Rectal smooth muscle tissue (tissue), 1 donor: ENCODE measurements around the gene THADA.
"Not testable (repeated sequence)": the region's sequence is repeated elsewhere in the genome, so short reads cannot be mapped to it uniquely, and the experiment has no call there.

Experiments used
- H3K27ac ChIP-seq: one replicate; pipeline ENCODE4 v1.7.0; 2013; ENCODE audit warnings: low read depth, low read length, inconsistent platforms
- H3K27me3 ChIP-seq: one replicate; pipeline ENCODE4 v1.7.0; 2013; ENCODE audit warnings: low read length; ENCODE audit not compliant: control insufficient read depth, insufficient read depth
- H3K36me3 ChIP-seq: one replicate; pipeline ENCODE4 v1.7.0; 2013; ENCODE audit warnings: low read length; ENCODE audit not compliant: control insufficient read depth, insufficient read depth
- H3K4me1 ChIP-seq: one replicate; pipeline ENCODE4 v1.7.0; 2013; ENCODE audit warnings: low read length; ENCODE audit not compliant: control insufficient read depth, insufficient read depth
- H3K4me3 ChIP-seq: one replicate; pipeline ENCODE4 v1.7.0; 2013; ENCODE audit warnings: low read length
- H3K9ac ChIP-seq: one replicate; pipeline ENCODE4 v1.7.0; 2013; ENCODE audit warnings: low read length

The THADA gene

DNA sequence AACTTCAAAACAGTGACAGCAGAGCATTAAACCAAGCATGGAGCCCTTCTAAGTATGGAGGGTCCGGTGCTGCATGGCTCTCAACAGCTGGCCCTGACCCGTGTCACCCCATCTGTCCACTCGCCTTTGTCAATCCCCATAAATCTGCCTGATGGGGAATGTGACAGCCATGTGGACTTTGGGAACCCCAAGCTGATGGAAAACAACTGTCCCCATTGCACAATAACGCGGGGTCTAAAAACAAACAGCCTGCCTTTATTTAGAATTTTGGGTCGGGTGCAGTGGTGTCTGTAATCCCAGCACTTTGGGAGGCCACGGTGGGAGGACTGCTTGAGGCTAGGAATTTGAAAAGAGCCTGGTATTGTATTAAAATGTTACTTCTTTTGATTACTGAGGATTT, 17.1 kb upstream of the THADA start:
- Histone ChIP-seq H3K27me3 (no peaks in the 10 kb centered on the region), H3K9ac (no peak overlapping the region), H3K4me3 (no peak overlapping the region), H3K27ac (no peak overlapping the region), H3K36me3 (no peaks in the 10 kb centered on the region), H3K4me1 (no peaks in the 10 kb centered on the region)

DNA sequence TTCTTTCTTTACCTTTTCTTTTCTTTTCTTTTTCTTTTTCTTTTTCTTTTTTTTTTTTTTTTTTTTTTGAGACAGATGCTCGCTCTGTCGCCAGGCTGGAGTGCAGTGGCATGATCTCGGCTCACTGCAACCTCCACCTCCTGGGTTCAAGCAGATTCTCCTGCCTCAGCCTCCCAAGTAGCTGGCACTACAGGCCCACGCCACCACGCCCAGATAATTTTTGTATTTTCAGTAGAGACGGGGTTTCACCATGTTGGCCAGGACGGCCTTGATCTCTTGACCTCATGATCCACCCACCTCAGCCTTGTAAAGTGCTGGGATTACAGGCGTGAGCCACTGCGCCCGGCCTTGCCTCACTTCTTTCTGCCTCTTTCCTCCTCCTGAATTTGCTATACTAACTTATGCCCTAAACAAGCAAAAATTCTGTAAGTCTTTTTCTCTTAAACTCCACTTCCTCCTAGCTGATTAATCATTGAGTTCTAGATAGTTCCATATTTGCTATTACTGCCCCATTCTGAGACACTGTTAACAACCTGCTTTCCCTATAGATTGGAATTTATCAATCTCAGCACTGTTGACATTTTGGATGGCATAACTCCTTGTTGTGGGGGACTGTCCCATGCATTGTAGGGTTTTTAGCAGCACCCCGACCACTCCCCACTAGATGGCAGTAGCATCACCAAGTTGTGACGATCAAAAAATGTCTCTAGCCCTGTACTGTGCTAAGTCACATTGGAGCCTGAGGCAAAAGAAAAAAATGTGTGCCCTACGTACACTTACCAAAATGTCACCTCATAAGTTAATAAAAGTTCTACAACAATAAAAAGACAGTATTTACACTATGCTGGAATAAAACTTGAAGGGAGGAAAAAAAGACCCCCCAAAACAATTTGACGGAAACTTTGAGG, 16.4 kb upstream of the THADA start:
- Histone ChIP-seq H3K36me3 (no peaks in the 10 kb centered on the region), H3K4me1 (no peaks in the 10 kb centered on the region), H3K4me3 (no peak overlapping the region), H3K27ac (no peak overlapping the region), H3K27me3 (no peaks in the 10 kb centered on the region), H3K9ac (no peak overlapping the region)

DNA sequence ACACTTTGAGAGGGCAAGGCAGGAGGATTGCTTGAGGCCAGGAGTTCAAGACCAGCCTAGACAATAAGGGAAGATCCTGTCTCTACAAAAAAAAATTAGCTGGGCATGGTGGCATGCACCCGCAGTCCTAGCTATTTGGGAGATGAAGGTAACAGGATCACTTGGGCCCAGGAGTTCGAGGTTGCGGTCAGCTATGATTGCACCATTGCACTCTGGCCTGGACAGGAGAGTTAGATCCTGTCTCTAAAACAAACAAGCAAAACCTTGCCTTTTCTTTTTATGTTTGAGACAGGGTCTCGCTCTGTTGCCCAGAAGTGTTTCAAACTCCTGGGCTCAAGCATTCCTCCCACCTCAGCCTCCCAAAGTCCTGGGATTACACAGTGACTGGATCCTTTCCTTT, 14.5 kb upstream of the THADA start:
- H3K4me3 ChIP-seq: no peak overlapping the region
- H3K9ac ChIP-seq: no peak overlapping the region
- H3K27ac ChIP-seq: no peak overlapping the region
- no peaks in the 10 kb centered on the region for H3K4me1 ChIP-seq
- no peaks in the 10 kb centered on the region for H3K36me3 ChIP-seq
- H3K27me3 ChIP-seq: no peaks in the 10 kb centered on the region

DNA sequence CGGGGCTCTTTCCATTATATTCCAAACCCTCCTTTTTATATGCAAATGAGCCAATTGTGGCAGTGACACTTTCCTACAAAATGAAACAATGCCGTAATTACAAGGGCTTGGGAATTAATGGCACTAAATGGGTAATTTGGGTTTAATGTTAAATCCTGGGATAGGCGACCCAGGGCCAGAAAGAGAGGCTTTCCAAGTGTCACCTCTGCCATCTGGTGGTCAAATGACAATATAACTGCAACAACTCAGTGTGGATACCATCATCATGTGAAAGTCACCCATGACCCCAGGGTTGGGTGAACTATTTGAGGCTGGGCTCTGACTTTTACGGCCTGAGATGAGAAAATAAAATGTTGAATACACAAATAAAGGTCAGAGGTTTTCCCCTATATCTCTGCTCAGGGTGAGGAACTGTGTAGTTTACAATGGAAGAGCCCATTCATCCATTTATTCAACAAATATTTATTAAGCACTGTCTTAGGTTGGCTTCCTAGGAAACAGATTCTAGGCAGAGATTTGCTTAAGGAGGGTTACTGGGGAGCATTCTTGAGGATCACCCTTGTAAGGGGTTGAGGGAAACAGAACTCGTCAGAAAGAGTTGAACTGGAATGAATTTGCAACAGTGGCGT, 13.6 kb upstream of the THADA start:
- no peak overlapping the region for H3K27ac ChIP-seq
- H3K9ac ChIP-seq: no peak overlapping the region
- no peak overlapping the region for H3K4me3 ChIP-seq
- H3K36me3 ChIP-seq: no peaks in the 10 kb centered on the region
- H3K4me1 ChIP-seq: no peaks in the 10 kb centered on the region
- no peaks in the 10 kb centered on the region for H3K27me3 ChIP-seq

DNA sequence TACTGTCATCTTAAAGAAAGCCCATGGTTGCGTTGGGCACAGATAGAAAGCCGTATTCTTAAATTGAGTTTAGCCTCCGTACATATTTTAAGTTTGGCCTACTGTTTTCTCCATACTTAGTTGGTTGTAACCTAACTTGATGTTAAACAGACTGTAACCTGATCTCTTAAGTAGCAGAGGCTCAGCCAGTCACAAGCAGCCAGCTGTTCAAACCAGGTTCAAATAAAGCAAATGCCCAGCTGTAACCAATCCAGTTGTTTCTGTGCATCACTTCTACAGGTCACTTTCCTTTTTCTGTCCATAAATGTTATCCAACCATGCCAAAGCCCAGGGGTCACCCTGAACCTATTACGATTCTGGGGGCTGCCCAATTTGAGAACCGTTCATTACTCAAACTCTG, 10.0 kb upstream of the THADA start:
- H3K9ac ChIP-seq: no peak overlapping the region

DNA sequence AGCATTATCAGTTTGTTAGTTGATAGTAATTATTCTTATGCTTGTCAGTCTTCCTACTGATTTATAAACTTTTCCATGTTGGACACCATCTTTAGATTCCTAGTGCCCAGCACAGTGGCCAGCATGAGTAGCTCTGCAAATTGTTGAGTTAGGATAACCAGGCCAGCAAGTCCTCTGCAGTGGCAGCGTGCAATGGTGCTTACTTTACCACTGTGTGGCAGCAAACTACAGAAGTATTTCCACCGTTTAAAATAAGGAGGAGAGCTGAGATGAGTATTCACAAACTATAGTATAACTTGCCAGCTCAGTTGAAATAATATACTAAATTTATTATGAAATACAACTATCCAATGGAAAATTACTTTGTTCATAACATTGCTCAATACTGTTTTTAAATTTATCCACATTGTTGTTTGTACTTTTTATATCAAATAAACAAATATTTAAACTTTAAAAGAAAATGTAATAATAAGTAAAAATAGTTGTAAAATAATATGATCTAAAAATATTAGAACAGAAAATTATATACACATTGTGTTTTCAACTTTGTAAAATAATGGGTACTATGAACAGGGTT, 9.3 kb upstream of the THADA start:
- Histone ChIP-seq H3K9ac (no peak overlapping the region), H3K4me1 (no peaks in the 10 kb centered on the region), H3K27me3 (no peaks in the 10 kb centered on the region), H3K27ac (no peak overlapping the region), H3K4me3 (no peak overlapping the region), H3K36me3 (no peaks in the 10 kb centered on the region)

More for the DNA sequence above, 10.0 kb upstream of the THADA start:
- no peaks in the 10 kb centered on the region for H3K27me3 ChIP-seq
- H3K4me1 ChIP-seq: no peaks in the 10 kb centered on the region
- H3K27ac ChIP-seq: no peak overlapping the region
- H3K4me3 ChIP-seq: no peak overlapping the region
- H3K36me3 ChIP-seq: no peaks in the 10 kb centered on the region

DNA sequence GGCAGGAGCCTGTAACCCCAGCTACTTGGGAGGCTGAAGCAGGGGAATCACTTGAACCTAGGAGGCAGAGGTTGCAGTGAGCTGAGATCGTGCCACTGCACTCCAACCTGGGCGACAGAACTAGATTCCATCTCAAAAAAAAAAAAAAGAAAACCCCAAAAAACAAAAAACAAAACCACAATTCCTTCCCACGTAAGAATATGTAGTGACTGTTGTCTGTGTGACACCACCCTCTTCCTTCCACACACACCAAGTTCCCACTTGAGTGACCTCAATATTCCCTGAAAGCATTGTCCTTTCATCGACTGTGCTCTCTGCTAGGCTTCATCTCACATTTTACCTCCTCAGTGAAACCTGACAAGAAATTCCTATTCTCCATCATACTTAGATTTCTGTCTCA, 8.8 kb upstream of the THADA start:
- Histone ChIP-seq H3K4me3 (no peak overlapping the region), H3K4me1 (no peaks in the 10 kb centered on the region), H3K27ac (no peak overlapping the region), H3K9ac (no peak overlapping the region), H3K27me3 (no peaks in the 10 kb centered on the region), H3K36me3 (no peaks in the 10 kb centered on the region)

DNA sequence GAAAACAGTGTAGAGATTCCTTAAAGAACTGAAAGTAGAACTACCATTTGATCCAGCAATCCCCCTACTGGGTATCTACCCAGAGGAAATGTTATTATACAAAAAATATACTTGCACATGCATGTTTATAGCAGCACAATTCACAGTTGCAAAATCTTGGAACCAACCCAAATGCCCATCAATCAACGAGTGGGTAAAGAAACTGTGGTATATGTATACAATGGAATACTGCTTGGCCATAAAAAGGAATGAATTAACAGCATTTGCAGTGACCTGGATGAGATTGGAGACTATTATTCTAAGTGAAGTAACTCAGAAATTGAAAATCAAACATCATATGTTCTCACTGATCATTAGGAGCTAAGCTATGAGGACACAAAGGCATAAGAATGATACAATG, 4.8 kb upstream of the THADA start:
- not testable (repeated sequence) for H3K4me3 ChIP-seq, H3K27me3 ChIP-seq, H3K9ac ChIP-seq, H3K4me1 ChIP-seq, H3K27ac ChIP-seq, H3K36me3 ChIP-seq

DNA sequence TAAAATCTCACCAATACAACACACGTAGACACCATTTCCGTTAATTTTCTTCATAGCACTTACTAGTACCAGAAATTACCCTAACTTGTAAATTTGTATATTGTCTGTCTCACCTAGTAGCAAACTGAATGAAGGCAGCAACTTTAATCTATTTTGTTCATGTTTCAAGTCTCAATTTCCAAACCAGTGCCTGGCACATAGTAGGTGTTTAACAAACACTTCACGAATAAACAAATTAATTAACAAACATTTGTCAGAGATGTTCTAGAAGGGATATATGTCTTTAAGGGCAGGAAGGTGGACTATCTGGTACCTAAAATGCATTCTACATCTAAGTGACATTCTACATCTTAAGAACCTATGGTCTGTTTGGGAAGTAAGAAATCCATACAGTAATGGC, 963 bp downstream of the THADA start:
- Histone ChIP-seq H3K4me1 (peaks cover 6% of the 10 kb centered on the region), H3K36me3 (no peaks in the 10 kb centered on the region), H3K27me3 (no peaks in the 10 kb centered on the region), H3K4me3 (peak overlapping the region; percentile 81), H3K9ac (peak overlapping the region; percentile 29), H3K27ac (no peak overlapping the region)

DNA sequence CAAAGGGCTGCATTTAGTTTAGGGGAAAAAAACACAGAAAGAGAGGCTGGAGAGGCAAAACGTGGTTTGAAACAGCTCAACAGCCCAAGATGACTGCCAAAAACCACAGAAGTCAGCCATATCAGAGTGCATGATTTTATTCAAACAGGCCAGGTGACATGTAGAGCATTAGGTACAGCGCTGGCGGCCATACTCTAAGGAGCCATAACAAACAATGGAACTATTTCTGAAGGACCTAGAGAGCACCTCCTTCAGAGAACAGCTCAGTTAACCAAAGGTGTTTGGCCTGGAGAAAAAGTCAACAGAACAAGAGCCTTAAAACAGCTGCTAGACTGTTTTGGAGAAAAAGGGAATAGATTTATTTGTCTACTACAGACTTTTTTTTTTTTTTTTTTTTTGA, 2.6 kb downstream of the THADA start:
- Histone ChIP-seq H3K27ac (no peak overlapping the region), H3K27me3 (no peaks in the 10 kb centered on the region), H3K4me1 (peaks cover 6% of the 10 kb centered on the region), H3K9ac (no peak overlapping the region), H3K36me3 (no peaks in the 10 kb centered on the region), H3K4me3 (no peak overlapping the region)

DNA sequence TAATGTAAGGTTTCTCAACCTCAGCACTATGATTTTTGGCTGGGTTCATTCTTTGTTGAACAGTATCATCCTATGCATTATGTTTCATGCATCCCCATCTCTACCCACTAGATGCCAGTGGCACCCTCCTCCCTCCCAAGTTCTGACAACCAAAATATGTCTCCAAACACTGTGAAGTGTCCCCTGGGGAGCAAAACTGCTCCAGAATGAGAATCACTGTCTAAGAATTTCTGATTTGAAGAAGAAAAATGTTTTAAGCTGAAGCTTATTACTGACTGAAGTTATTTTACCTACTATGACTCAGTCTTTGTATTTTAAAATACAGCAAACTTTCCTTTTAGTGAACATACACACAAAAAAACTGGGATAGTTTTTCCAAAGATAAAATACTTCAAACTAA, 3.4 kb downstream of the THADA start:
- Histone ChIP-seq H3K9ac (no peak overlapping the region), H3K27me3 (no peaks in the 10 kb centered on the region), H3K36me3 (no peaks in the 10 kb centered on the region), H3K4me3 (no peak overlapping the region), H3K4me1 (peaks cover 6% of the 10 kb centered on the region), H3K27ac (no peak overlapping the region)

DNA sequence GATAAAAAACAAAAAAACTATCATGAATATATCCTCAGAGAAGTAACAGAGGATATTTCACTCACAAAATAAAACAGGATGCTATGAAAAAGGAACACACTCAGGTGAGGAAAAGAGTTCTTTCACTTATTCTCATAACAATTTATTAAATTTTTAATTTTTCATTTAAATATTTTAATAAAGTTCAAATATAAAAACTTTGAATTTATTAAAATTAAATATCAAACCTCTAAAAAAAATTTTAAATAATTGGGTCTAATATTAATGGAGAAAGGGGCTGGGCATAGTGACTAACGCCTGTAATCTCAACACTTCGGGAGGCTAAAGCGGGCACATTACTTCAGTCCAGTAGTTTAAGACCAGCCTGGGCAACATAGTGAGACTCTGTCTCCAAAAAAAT, 10.1 kb downstream of the THADA start:
- H3K27ac ChIP-seq: no peak overlapping the region
- H3K36me3 ChIP-seq: peaks cover 7% of the 10 kb centered on the region
- no peak overlapping the region for H3K9ac ChIP-seq
- H3K4me1 ChIP-seq: no peaks in the 10 kb centered on the region
- no peak overlapping the region for H3K4me3 ChIP-seq
- H3K27me3 ChIP-seq: no peaks in the 10 kb centered on the region
